G401.6 (cell line): ENCODE measurements around the gene FGA.
"Not testable (repeated sequence)": the region's sequence is repeated elsewhere in the genome, so short reads cannot be mapped to it uniquely, and the experiment has no call there.

ENCODE experiments used
- FAIRE-seq: peaks from 2 replicates; lab custom pipeline; 2012; peaks lifted over from hg19 to GRCh38; lab: Jason Lieb, UNC

Gene FGA

DNA sequence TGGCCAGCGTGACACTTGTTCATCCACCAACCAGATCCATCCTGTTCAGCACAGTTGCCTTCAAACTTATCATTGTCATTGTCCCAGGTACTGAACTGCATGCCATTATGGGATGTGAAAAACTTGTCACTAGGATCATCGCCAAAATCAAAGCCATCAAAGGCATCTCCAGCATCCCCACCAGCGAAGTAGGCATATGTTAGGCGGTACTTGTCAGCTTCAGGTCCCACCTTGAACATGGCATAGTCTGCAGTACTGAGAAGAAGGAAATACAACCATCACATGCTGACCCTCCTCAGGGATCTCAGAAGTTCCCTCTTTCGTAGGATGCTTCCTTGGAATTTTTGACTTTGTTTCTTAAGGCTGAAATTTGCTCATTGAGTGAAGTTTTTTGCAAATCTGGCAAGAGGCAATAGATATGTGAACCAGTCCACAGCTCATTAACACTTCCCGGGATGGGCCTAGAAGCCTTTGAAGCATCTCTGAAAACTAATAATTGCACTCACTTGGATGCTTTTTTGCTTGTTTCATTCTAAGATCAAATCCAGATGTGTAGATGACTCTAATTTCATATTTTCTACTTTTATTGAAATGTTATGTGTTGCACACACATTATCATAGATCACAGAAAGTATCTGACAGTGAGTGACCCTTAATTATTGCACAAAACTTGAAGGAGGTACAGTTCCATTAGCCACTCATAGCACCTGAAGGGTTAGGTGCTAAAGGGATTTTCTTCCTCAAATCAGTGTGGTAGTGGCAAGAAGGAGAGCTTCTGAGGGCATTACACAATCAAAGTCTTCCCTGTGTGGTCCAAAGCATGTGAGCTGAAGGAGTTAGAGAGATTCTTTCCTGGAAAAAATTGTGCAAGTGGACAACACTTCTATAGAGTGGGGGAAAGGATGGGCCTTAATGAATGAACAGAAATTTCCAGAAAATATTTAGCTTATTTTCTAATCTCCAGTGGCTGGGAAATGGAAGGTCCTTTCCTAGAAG, 16.5 kb upstream of the FGA start:
- no peak for FAIRE-seq

- FAIRE-seq, result no peak
Measured at GRCh38 chr4:154604696-154605200, 14.2 kb upstream of the FGA start.

- no peak for FAIRE-seq
Measured at GRCh38 chr4:154603033-154603943, 12.7 kb upstream of the FGA start.

DNA sequence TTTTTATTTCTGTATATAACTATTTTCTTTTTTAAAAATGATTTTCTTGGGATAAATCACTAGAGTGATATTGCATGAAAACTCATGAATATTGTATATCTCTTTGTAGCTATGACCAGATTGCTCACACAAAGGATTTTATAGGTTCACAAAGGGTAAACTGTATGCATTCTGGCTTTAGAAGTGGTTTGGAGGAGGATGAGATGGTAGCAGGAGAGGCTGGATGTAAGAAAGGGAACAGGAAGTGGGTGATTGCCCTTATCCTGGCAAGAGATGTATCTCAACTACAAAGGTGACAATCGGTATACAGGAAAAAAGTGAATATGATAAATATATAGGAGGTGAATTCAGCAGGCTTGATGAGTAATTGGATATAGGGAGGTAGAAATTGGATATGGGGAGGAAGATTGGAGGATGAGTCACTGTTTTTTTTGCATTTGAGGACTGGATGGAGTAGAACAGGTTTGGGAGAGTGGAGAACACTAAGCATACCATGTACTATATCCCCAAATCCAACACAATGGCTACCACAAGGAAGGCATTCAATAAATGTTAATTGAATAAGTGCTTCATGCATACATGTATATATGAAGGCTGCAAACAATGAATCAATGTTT, 12.0 kb upstream of the FGA start:
- FAIRE-seq, result no peak

GRCh38 chr4:154597798-154598774, 7.5 kb upstream of the FGA start:
- FAIRE-seq, result no peak

- FAIRE-seq, result not testable (repeated sequence)
Measured at GRCh38 chr4:154597281-154597680, 6.7 kb upstream of the FGA start.

GRCh38 chr4:154595807-154596206, 5.3 kb upstream of the FGA start:
- FAIRE-seq, result no peak

DNA sequence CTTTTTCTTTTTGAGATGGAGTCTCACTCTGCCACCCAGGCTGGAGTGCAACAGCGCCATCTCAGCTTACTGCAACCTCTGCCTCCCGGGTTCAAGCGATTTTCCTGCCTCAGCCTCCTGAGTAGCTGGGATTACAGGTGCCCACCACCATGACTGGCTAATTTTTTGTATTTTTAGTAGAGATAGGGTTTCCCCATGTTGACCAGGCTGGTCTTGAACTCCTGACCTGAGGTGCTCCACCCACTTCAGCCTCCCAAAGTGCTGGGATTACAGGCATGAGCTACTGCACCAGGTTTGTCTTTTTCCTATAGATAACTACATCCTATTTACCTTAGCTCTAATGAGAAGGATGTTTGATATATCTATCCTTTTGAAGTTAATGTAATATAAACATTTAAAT, 3.8 kb upstream of the FGA start:
- not testable (repeated sequence) for FAIRE-seq

DNA sequence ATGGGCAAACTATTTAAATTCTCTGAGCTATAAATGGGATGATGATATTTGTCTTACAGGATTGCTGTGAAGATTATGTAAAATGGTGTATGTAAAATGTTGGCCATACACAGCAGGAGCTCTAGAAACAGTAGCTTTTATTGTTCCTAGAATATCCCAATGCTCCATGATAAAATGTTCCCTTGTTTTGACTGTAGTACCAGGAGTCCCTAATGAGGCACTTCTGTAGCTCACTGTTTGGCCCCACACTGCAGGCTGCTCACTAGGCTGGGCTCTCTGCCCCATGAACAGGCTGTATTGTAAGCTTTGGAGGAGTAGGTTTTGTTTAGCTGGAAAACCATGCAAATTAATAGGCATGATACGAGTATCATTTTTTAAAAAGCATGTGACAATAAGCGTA, 3.3 kb upstream of the FGA start:
- FAIRE-seq, result no peak

DNA sequence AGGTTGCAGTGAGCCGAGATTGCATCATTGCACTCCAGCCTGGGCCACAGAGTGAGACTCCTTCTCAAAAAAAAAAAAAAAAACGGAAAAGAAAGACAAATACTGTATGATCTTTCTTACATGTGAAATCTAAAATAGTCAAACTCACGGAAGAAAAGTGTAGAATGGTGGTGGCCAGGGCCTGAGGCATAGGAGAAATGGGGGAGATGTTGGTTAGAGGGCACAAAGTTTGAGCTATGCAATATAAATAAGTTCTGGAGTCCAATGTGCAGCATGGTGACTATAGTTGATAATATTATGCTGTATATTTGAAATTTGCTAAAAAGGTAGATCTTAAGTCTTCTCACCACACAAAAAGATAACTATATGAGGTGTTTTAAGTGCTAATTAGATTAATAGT, 1.3 kb upstream of the FGA start:
- no peak for FAIRE-seq

GRCh38 chr4:154589296-154590197, 995 bp downstream of the FGA start:
- no peak for FAIRE-seq

DNA sequence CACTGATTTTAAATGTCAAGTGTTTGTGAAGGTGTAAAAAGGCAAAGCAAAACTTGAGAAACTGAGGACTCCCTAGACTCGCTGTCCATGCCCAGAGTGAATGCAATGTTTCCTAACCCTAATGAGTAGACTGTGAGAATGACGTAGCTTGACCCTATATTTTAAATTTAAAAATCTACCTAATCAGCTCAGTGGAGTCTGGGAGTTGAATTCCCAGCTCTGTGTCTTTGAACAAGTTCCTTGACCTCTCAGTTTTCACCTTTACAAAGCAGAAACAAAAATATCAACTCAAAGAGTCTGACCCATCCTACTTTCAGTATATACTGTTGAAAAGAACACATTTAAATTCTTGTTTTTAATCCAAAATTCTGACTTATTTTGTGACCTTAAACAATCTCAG, 2.3 kb downstream of the FGA start:
- no peak for FAIRE-seq

- no peak for FAIRE-seq
Measured at GRCh38 chr4:154586296-154587033, 4.1 kb downstream of the FGA start.

DNA sequence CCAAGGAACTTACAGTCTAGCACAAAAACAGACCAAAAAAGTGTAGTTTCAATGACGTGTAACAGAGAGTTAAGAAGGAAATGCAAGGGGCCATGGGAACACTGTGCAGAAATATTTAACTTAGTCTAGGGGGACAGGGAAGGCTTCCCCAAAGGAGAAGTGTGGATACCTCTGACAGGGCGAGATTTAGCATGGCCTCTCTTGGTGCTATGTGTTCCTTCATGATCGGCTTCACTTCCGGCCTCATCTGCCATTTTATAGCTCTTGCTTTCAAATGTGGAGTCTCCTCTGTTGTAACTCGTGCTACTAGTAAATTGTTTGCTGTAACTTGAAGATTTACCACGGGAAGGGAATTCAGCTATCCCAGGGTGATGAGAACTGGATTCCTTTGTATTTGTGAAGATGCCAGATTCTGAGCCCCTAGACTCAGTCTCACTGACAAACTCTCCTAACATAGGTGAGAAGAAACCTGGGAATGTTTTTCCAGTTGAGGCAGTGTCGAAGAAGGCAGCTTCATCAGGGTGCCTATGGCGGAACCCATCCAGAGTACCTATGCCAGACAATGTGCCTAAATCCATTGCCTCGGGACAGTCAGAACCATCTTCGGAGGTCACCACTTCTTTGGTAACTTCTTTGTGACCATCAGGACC, 5.0 kb downstream of the FGA start:
- FAIRE-seq, result no peak

DNA sequence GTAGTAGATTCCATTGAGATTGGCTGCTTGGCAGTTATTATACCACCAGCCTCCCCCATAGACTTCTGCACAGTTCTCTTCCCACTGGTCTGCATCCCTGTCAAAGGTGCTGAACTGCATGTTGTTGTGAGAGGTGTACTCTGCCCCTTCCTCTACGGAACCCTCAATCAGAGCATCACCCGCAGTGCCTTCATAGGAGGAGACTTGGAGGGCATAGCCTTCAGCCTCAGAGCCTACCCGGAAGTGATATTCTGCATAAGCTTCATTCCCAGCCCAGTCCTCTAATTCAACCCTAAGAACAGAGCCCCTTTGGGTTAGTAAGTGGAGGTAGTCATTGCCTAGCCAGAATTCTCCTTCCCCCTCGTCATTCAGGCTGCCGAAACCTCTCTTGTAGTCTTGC, 6.3 kb downstream of the FGA start:
- FAIRE-seq, result no peak

GRCh38 chr4:154583677-154584076, 6.9 kb downstream of the FGA start:
- no peak for FAIRE-seq

GRCh38 chr4:154583230-154583629, 7.3 kb downstream of the FGA start:
- peak; percentile 34 for FAIRE-seq

DNA sequence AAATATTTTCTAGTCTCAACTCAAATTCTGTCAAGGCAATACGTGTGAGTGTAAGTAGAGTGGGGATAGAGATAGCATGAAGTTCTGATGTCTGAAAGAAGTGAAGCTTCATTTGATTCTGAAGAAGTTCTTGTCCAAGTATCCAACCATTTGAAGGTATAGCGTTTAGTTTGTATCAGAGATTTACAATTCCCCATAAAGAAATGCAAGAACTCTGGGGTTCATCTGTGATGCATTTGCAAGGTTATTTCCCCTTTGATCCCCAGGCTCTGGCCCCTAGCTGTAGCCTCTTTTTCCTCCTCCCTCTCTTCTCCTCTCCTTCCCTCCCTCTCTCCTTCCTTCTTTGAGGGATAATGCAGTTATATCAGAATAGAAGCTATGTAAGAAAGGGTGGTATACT, 7.8 kb downstream of the FGA start:
- FAIRE-seq, result no peak

- FAIRE-seq, result no peak
Measured at GRCh38 chr4:154579927-154580326, 10.6 kb downstream of the FGA start.
